GM18873 (cell line): Measurements from ENCODE around the gene SLMAP.

Experiments
- ATAC-seq: cut with Tn5 transposase; IDR thresholded peaks from one replicate; pipeline ENCODE4 v1.9.1; 2021; ENCODE audit warnings: mild to moderate bottlenecking, moderate library complexity, moderate number of reproducible peaks; ENCODE audit not compliant: unreplicated experiment, low FRiP score

SLMAP gene

DNA sequence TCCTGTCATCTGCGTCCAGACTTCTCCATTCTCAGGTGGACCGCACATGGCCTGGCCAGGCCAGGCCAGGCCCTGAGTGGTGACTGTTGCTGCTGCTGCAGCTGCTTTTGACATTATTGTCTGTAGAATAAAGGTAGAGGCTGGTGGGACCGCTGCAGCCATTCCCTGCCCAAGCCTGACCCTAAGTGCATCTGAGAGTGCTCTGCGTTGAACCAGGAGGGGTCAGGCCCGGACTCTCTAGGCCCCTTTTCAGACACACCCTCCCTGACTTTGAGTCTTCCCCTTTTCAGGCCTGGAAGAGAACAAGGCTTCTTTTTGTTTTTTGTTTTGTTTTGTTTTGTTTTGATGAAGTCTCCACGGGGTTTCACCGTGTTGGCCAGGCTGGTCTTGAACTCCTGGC, 197.5 kb downstream of the SLMAP start:
- no peak for ATAC-seq

DNA sequence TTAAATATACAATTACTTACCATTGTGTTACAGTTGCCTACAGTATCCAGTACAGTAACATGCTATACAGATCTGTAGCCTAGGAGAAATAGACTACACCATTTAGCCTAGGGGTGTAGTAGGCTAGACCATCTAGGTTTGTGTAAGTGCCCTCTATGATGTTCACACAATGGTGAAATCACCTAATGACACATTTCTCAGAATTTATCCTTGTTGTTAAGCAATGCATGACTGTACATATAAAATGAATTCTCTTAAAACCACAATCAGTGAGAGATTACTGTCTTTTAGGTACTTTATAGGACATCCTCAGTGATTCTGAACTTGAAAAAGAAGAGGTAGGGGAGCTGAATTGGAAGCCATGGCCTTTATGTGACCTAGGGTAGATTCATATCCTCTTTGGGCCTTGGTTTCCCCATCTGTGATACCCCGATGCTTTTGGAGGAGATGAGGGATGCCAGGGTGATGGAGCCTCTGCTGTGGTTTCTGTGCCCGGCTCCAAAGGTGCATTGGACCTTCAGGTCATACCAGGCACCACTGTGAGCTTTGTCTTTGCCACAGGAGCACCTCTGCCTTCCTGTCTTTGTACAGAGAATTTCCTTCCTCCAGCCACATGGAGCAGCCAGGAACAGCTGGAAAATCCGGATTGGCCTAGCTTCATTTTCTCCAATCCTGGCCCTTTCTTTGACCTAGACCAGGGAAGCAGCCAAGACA, 200.2 kb downstream of the SLMAP start:
- no peak for ATAC-seq

DNA sequence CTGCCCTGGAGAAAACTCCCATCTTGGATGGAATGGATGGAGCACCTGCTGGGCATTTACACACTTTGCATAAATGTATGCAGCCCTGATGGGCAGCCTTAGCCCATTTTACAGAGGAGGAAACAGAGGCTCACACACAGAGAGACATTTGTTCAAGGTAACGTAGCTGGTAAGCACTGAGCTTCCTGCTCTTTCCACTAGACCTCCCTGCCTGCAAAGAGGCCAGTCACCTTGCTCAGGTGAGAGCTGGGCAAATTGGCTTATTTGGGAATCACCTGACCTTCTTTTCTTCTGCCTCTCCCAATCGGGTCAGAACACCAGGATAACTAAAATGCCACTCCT, 200.7 kb downstream of the SLMAP start:
- ATAC-seq: no peak

DNA sequence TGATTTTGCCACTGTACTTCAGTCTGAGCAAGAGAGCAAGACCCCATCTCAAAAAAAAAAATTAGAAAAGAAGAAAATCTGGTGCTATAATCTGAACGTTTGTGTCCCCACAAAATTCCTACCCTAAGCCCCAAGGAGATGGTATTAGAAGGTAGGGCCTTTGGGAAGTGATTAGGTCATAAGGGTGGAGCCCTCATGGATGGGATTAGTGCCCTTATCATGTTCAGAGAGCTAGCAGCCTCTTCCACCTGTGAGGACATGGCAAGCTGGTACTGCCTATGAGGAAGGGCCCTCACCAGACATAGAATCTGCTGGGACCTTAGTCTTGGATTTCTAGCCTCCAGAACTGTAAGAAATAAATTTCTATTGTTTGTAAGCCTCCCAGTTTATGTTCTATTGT, 201.7 kb downstream of the SLMAP start:
- no peak for ATAC-seq

DNA sequence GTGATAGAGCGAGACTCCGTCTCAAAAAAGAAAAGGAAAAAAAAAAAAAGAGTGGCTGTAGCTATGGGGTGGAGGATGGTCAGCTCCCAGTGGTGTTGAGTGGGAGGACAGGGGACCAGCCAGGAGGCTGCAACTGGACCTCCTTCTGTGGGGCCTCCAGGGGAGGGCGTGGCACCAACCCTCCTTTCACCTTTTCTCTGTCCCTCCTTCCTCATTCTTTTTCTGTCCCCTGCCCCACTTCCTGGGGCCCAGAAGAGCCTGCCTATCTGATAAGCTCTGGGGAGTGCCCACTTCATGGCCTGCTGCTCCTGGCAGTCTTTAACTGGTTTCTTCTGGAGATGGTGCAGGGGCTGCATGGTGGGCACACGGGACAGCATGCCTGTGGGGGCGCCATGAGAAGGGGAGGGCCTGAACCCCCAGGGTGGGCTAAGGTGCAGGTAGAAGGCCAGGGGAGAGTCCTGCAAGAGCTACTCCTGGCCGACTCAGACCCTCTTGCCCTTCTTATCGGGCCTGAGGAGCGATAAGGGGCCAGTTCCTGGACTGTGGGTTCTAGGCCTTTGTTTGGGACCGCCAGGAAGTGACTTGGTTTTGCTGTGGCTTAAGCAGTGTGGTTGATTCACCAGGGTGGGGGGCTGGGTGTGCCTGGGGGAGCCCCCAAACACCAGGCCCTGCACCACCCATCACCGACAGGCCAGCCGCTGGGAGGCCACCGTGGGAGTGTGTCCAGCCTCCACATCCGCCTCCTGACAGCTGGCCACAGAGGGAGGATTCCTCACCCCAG, 202.7 kb downstream of the SLMAP start:
- ATAC-seq: no peak

DNA sequence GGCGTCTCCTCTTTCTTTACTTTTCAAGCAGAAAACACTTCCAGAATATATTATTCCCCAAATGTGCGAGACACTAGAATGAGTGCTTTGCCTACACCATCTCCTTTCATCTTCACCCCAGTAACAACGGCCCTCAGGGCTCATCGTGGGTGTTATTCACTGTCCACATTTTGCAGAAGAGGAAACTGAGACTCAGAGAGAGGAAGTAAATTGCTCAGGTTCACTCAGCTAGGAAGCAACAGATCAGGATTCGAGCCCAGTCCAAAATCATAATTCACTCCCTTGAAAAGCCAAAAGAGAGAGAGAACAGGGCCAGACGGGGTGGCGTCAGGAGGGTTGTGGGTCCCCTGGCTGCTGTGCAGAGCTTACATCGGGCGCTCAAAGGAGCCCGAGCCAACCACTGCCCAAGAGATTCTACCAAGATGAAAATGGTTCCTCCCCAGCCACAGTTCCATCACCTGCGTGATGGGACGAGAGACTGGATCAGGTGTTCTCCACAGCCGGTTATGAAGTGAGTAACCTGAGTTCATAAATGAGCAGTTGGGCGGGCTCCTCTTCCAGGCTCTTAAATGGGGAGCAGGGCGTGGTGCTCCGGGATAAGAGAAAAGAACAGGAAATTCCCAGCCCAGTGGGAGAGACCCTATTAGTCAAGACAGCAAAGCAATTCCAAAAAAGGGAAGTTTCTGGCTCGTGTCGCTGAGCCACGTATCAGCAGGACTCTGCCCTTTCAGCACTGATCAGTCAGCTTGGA, 203.5 kb downstream of the SLMAP start:
- no peak for ATAC-seq

DNA sequence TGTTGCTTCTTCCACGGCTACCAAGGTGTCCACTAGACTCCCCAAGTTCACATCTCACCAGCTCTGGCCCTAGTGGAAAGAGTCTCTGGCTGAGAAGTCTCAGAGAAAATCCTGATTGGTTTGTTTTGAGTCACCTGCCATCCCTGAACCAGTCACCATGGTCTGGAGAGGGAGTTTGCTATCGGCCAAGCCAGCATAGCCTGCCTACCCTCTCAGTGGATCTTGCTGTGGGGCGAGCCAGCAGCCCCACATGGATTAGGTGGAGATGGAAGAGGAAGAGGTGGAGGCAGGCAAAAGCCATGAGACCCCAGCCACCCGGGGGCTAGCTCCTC, 204.0 kb downstream of the SLMAP start:
- no peak for ATAC-seq

DNA sequence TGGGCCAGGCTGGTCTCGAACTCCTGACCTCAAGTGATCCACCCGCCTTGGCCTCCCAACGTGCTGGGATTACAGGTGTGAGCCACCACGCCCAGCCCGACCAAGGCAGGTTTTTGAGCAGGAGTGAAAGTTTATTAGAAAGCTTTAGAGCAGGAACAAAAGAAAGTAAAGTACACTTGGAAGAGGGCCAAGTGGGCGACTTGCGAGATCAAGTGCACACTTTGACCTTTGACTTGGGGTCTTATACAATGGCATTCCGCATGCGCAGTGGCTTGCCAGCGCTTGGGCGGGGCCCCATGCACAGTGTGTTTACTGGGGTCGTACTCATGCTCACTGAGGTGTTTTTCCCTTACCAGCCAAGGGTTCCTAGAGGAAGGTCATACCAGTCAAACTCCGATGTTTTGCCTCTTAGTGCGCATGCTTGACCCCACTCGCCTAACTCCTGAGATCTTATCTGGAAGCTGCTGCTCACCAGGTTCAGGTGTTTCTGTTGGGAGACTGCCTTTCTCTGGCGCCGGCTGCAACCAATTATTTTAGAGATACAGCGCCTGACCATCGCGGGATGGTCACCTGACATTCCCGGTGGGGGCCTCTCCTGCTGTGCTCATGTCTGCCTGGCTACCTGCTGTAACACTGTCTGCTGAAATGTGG, 205.2 kb downstream of the SLMAP start:
- no peak for ATAC-seq

DNA sequence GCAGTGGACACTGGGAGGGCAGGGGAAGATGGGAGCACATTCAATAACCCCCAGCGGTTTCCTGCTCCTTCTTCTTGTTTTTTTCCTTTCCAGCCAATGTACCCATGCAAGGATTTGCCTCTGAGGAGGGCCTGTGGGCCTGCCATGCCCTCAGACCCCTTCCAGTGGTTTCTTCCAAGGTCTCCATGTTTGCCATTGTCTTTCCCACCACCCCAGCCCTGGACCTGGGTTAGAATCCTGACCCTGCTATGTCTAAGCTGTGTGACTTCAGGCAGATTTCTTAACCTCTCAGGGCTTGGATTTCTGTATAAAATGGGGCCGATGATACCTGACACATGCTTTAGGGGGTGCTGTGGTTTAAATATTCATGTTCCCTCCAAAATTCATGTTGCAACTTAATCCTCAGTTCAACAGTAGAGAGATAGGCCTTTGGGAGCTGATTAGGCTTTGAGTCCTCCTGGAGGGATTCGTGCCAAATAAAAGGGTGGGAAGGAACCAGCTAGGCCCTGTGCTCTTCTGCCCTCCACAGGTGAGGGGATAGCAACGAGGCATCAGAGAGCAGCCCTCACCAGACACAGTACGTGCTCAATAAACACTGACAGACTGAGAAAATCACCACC, 205.8 kb downstream of the SLMAP start:
- ATAC-seq: no peak

DNA sequence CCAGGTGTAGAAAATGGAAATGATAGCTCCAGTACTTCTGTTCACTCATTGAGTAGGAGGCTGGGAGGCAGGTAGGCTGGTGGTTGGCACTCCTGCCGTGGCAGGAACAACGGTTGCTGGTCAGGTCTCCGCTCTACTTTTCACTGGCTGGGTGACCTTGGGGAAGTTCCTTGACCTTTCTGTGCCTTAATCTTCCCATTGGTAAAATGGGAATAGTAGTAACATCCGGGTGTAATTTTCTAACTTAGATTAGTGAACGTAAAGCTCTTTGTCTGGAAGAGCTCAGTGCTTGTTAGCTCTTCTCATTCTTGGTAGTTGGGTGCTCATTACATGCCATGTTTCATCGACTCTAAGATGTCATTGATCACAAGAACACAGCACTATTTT, 206.3 kb downstream of the SLMAP start:
- no peak for ATAC-seq

DNA sequence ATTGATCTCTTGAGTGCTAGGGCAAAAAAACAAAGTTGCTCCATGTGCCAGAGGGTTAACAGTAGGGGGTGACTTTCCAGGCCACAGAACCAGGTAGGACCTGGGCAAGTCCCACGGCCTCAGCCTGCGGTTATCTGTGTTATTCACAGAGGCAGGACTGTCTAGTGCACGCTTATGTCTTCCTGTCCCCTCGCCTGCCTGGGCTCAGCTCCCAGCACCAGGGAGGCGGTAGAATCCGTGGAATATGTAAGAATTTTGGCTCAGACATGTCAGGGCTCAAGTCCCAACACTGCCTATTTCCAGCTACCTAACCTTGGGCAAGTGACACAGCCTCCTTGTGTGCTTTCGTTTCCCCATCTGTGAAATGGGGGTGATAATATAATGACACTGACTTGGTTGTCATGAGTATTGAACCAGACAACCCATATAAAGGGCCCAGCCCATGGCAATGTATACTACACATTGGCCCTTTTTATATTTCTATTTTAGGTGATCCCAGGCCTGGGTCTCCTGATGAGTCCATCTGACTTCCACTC, 207.8 kb downstream of the SLMAP start:
- no peak for ATAC-seq

DNA sequence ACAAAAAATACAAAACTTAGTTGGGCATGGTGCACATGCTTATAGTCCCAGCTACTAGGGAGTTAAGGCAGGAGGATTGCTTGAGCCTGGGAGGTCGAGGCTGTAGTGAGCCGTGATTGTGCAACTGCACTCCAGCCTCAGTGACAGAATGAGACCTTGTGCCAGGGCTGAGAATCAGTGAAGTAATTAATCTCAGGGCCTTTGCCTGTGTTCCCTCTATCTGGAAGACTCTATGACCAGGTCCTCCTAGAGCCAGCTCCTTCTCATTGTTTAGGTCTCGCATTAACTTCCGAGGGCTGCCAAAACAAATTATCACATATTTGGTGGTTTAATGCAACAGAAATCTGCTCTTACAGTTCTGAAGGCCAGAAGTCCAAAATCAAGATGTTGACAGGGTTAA, 210.7 kb downstream of the SLMAP start:
- no peak for ATAC-seq

DNA sequence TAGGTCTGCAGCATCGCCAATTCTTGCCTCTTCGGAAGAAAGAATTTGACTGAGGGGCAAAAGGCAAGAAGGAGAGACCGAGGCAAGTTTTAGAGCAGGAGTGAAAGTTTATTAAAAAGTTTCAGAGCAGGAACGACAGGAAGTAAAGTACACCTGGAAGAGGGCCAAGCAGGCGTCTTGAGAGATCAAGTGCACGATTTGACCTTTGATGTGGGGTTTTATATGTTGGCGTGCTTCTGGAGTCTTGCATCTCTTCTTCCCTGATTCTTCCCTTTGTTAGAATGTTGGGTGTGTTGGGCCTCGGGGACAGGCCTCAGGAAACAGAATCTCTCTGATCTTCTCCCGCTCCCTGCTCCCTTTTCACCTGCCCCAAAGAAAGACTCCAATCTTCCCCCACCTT, 211.5 kb downstream of the SLMAP start:
- ATAC-seq: no peak

DNA sequence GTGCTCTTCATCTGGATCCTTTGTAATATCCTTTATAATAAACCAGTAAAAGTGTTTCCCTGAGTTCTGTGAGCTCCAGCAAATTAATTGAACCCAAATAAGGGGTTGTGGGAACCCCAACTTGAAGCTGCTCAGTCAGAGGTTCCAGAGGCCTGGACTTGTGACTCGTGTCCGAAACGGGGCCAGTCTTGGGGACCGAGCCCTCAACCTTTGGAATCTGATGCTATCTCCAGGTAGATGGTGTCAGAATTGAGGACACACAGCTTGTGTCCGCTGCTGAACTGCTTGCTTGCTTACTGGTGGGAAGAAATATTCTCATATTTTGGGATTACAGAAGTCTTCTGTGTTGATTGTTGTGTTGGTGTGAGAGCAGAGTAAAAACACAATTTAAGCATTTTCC, 212.4 kb downstream of the SLMAP start:
- ATAC-seq: no peak

DNA sequence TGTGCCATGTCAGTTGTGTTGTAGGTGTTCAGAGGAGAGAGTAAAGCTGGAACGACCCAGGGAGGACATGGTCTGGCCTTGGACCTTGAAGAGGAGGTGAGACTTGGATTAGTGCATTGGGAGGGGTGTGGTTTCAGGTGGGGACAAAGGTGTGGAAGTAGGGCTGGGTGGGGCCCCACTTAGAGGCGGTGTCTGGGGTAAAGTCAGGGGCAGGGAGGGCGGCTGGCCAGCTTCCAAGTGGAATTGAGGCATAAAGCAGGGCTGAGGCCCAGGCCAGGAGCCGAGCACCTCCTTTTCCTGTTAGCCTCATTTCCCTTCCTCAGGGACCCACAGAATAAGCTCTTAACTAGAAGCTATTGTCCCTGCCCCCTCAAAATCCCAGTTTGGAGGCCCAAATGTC, 215.9 kb downstream of the SLMAP start:
- no peak for ATAC-seq

DNA sequence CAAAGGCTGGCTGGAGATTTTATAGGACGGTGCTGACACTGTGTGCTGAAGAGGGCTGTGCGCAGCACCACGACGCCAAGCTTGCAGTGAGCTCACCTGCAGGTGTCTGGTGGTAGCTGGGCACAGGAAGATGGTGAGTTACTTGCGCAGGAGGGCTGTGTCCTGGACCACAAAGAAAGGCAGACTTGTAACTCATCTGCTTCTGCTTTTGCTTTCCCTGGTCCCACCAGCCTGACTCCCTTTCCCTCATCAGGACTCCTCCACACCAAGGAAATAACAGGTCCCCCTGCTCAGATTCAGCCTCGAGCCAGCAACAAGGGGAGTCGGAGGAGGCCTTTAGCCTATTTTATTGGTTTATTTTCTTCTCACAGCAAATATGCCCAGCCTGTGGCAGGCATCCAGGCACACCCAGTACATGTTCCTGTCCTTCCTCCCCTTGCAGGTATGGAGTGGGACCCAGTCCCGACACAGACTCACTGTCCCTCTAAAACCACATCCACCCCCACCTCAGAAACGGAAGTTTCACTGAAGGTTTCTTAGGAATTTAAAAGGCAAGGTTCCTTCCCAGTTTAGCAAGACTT, 216.5 kb downstream of the SLMAP start:
- ATAC-seq: no peak

DNA sequence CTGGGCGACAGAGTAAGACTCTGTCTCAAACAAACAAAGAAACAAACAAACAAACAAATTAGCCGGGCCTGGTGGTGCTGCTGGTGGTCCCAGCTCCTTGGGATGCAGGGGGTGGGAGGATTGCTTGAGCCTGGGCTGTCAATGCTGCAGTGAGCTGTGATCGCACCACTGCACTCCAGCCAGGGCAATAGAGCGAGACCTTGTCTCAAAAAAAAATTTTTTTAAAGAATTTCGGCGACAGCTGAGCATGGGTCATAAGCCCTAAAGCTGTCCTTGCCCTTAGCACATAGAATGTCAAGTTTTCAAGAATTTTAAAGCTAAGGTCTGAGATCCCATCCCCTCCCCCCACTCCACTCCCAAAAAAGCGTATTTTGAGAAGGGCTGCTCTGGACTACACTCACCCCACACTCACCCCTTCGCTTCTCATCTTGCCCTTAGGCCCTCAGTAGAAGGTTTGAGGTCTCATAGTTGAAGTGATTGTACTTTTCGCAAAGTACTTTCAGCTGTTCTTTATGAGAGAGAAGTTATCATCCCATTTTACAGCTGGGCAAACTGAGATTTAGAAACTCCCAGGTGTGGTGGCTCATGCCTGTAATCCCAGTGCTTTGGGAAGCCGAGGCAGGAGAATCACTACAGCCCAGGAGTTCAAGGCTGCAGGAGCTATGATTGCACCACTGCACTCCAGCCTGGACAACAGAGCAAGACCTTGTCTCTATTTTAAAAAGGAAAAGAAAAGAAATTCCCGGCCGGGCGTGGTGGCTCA, 217.8 kb downstream of the SLMAP start:
- ATAC-seq: no peak

DNA sequence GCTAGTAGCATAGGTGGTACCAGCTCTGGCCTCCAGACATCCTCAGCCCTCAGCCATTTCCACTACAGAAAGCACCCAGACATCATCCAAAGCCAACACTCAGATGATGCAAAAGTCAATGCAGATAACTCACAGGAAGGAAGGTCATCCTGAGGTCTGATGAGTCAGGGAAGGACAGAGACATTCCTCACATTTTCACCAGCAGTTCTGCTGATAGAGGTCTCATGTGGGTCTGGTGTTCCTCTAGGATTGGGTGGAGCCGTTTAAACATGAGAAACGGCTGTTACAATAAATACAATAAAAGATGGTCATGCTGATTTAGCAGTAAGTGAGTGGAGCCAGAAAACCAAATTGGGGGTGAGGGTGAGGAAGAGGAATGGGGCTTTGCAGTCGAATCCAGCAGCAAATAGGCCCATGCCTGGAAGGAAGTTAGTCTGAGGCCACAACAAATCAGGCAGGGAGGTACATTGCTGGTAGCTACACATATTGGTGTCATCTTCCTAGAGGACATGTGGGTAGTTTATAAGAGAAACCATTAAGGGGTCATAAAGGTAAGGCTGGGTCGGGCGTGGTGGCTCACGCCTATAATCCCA, 218.8 kb downstream of the SLMAP start:
- no peak for ATAC-seq

DNA sequence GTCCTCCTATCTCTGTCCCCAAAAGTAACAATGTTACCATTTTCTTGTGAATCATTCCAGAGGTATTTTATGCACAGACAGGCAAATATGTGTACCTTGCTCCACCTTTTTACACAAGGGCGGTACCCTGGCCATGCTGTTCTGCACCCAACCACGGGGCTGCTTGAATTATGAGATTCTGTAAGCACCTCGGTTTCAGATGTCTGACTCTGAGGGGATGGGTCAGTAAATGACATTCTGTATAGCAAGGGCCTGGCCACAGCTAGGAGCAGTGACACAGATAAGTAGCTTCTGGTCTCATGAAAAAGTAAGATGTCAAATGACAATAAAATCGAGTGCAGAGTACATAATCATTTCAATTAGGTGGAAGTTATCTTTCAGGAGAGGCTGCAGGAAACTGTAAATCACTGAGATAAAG, 221.7 kb downstream of the SLMAP start:
- ATAC-seq: no peak
